Cardiac muscle cell (in vitro differentiated cells and primary cell): ENCODE measurements around the gene ZC3HAV1. TPM values are rescaled to one million over a fixed set of nuclear protein-coding genes. Genes with fewer than 3 reads are reported as not detected.

ENCODE experiments used
- DNase-seq, 2 donors: peaks; one replicate each; pipeline versions ENCODE4 v3.0.0 to v3.0.0-alpha.2; 2010 to 2017; ENCODE audit warnings: low read depth in 1 of 2, low spot score in 1 of 2
- H3K27ac ChIP-seq: fragments of 200-600 bp; sonication (generic); 2 replicates; pipeline ENCODE4 v1.5.1; 2016
- H3K27me3 ChIP-seq: fragments of 200-600 bp; sonication (generic); 2 replicates; pipeline ENCODE4 v1.6.0; 2016; ENCODE audit warnings: control low read depth
- H3K36me3 ChIP-seq: fragments of 200-600 bp; sonication (generic); 2 replicates; pipeline ENCODE4 v1.5.1; 2016; ENCODE audit warnings: control low read depth
- H3K4me1 ChIP-seq: fragments of 200-600 bp; sonication (generic); 2 replicates; pipeline ENCODE4 v1.8.1; 2017; ENCODE audit warnings: low read depth, mild to moderate bottlenecking, mixed run types
- H3K4me3 ChIP-seq: fragments of 200-600 bp; sonication (generic); 2 replicates; pipeline ENCODE4 v1.5.1; 2016; ENCODE audit warnings: mild to moderate bottlenecking
- H3K9me3 ChIP-seq: fragments of 200-600 bp; sonication (generic); 2 replicates; pipeline ENCODE4 v1.5.1; 2017; ENCODE audit warnings: low read depth, mild to moderate bottlenecking, control low read depth
- polyA plus RNA-seq: library from polyadenylated mRNA; unstranded; fragments of >200 nt; fragmentation: Nextera tagmentation; extraction: Ambion mirVana; gene quantifications from 2 replicates; pipeline ENCODE4 v1.2.1, GENCODE V29; 2016
- total RNA-seq: library from RNA; depleted of rRNA; stranded (reverse); fragments of >200 nt; gene quantifications from 2 replicates; pipeline ENCODE4 v1.2.3, GENCODE V29; 2016
- TF ChIP-seq, protein P1 (sequence below): IDR thresholded peaks from 2 replicates; pipeline ENCODE4 v1.5.1; 2012; ENCODE audit warnings: low read depth, mild to moderate bottlenecking, low read length

ZC3HAV1 gene
- total and polyA plus RNA-seq, 2 experiments from 2014 or later: 13.8 to 18.6 TPM

DNA sequence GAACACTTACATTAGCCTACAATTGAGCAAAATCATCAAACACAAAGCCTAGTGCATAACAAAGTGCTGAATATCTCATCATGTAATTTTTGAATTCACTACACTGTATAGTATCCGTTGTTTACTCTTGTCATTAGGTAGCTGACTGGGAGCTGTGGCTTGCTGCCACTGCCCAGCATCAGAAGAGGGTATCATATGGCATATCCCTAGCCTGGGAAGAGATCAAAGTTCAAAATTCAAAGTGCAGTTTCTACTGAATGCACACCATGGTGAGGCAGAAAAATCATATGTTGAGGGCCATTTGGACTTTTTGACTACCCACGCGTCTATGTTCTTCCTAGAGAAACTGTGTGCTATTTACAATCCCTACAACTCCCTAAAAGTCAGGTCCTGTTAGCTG, 7.5 kb upstream of the ZC3HAV1 start:
- Histone ChIP-seq H3K4me1 (no peaks in the 10 kb centered on the region), H3K27me3 (no peaks in the 10 kb centered on the region), H3K36me3 (no peaks in the 10 kb centered on the region), H3K4me3 (no peak overlapping the region), H3K9me3 (no peaks in the 10 kb centered on the region), H3K27ac (no peak overlapping the region)
- DNase-seq: no peak
- TF ChIP-seq, protein P1, sequence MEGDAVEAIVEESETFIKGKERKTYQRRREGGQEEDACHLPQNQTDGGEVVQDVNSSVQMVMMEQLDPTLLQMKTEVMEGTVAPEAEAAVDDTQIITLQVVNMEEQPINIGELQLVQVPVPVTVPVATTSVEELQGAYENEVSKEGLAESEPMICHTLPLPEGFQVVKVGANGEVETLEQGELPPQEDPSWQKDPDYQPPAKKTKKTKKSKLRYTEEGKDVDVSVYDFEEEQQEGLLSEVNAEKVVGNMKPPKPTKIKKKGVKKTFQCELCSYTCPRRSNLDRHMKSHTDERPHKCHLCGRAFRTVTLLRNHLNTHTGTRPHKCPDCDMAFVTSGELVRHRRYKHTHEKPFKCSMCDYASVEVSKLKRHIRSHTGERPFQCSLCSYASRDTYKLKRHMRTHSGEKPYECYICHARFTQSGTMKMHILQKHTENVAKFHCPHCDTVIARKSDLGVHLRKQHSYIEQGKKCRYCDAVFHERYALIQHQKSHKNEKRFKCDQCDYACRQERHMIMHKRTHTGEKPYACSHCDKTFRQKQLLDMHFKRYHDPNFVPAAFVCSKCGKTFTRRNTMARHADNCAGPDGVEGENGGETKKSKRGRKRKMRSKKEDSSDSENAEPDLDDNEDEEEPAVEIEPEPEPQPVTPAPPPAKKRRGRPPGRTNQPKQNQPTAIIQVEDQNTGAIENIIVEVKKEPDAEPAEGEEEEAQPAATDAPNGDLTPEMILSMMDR: no peak

DNA sequence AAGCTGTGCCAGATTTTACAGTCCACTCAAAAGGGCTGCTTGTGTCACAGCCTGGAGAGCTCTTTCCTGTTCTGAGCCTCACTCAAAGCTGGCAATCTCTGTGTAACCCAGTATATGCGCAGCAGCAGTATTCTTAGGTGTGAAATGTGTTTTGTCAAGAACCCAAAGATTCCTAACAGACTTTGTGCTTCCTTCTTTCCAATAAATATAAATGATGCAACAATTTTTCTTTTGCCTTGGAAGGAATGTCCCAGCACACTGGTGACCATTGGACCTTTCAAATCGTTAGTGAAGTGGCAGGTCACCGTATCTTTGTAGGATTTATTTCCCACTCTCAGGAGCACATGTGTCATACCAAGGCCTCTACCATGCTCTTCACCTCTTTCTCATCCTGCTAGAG, 5.6 kb upstream of the ZC3HAV1 start:
- no peaks in the 10 kb centered on the region for H3K27me3 ChIP-seq
- no peaks in the 10 kb centered on the region for H3K9me3 ChIP-seq
- no peak overlapping the region for H3K27ac ChIP-seq
- TF ChIP-seq, protein P1: no peak
- DNase-seq: no peak
- no peaks in the 10 kb centered on the region for H3K36me3 ChIP-seq
- H3K4me3 ChIP-seq: no peak overlapping the region
- H3K4me1 ChIP-seq: no peaks in the 10 kb centered on the region

DNA sequence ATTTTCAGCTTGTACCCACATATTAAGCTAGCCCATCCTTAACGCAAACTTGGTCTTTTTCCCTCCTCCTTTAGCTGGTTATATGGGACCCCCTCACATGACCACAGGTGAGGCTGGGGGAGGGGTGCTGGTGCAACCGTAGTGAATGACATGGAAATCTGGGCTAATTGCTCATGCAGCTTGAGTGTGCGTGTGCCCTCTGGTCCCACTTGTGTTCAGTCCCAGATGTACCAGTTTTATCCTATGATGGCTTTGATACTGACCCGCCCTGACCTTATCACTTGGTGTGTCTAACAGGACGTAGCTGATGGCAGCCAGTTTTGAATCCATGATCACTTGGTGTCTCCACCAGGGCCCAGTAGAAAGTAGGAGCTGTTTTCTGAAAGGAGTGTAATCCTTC, 5.1 kb upstream of the ZC3HAV1 start:
- Histone ChIP-seq H3K9me3 (no peaks in the 10 kb centered on the region), H3K4me1 (no peaks in the 10 kb centered on the region), H3K27ac (no peak overlapping the region), H3K27me3 (no peaks in the 10 kb centered on the region), H3K36me3 (no peaks in the 10 kb centered on the region), H3K4me3 (no peak overlapping the region)
- no peak for DNase-seq
- TF ChIP-seq, protein P1: no peak

DNA sequence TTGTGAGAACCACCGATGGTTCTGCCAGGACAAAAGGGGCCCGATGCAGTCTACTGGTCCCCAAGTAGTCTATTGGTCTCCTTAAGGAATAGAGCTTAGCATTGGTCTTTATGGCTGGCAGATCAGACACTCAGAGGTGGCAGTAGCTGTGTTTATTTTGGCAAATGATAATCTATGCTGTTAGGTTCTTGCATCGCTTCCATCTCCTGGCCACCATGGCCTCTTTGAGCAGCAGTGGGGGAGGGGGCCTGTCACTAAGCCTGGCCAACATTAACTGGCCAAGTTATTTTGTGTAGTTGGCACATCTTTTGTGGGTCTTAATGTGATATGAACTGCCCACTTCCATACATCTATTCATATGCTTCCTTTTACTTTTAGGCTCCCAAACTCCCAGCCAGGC, 4.5 kb upstream of the ZC3HAV1 start:
- H3K36me3 ChIP-seq: no peaks in the 10 kb centered on the region
- no peak overlapping the region for H3K4me3 ChIP-seq
- H3K27me3 ChIP-seq: no peaks in the 10 kb centered on the region
- no peak overlapping the region for H3K27ac ChIP-seq
- DNase-seq: no peak
- H3K4me1 ChIP-seq: no peaks in the 10 kb centered on the region
- TF ChIP-seq, protein P1: no peak
- no peaks in the 10 kb centered on the region for H3K9me3 ChIP-seq

DNA sequence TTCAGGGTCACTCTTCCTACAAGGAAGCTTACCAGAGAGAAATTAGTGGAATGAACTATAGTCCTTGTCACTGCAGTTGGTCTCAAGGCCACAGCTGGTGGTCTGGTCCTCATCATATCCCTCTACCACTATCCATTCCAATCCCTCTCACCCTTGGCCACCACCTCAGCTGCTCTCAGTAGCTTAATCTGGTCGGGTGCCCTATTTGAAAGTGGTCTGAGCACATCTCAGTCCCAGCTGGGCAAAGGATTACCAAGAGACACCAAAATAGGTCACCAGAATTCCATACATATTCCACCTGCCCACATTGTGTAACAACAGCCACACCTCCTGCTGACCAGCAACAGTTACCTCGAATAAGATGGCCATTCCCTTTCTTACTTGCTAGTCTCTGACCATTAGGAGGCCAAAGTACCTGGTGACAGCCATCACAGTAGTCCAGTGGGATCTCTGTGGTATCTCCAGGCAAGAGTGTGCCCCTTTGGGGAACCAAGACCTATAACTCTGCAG, 3.3 kb upstream of the ZC3HAV1 start:
- Histone ChIP-seq H3K27ac (no peak overlapping the region), H3K4me3 (no peak overlapping the region), H3K9me3 (no peaks in the 10 kb centered on the region), H3K27me3 (no peaks in the 10 kb centered on the region), H3K36me3 (no peaks in the 10 kb centered on the region), H3K4me1 (no peaks in the 10 kb centered on the region)
- TF ChIP-seq, protein P1: no peak
- DNase-seq: no peak

DNA sequence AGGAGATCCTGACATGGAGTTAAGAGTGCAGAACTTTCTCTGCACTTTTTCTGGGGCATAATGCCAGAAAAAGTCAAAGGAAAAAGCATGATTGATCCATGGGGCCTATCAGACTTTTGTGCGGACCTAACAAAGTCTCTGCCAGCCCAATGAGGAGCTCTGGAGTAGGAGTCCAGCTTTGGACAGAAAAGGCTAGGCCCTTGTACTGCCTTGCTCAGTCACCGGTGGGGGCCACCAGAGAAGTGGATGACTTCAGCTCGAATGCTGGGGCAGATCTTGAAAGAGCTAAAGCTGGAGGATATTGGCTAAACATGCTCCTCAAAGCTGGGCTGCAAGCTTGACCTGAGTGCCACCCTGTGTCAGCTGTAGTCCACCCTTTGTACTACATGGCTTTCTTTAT, 2.8 kb upstream of the ZC3HAV1 start:
- no peaks in the 10 kb centered on the region for H3K36me3 ChIP-seq
- no peak for DNase-seq
- TF ChIP-seq, protein P1: no peak

More for the DNA sequence above, 2.8 kb upstream of the ZC3HAV1 start:
- Histone ChIP-seq H3K27me3 (no peaks in the 10 kb centered on the region), H3K9me3 (no peaks in the 10 kb centered on the region), H3K27ac (no peak overlapping the region), H3K4me3 (no peak overlapping the region), H3K4me1 (no peaks in the 10 kb centered on the region)
